GM12873 (cell line): ENCODE measurements around the gene HCST.

ENCODE experiments used
- CTCF ChIP-seq: IDR thresholded peaks from 2 replicates; pipeline ENCODE4 v1.5.1; 2012; ENCODE audit warnings: low read depth, mild to moderate bottlenecking, moderate library complexity, low read length, control low read depth; ENCODE audit not compliant: insufficient read depth; ENCODE audit errors: missing control alignments

HCST gene

GRCh38 chr19:35885225-35885738 is 17.0 kb upstream of the HCST start:
- TF ChIP-seq CTCF, result no peak

DNA sequence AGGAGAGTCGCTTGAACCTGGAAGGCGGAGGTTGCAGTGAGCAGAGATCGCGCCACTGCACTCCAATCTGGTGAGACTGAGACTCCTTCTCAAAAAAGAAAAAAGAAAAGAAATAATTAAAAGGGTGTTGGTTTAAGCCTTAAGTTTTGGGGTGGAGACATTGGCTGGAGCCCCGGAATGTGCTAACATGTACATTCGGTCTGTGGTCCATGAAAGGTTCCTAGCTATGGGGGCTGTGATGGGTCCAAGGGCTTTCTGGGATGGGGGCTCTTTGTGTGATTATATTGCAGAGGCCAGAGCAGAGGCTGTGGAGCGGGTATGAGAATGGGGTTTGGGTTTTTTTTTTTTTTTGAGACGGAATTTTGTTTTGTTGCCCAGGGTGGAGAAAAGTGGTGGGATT is 16.4 kb upstream of the HCST start:
- TF ChIP-seq CTCF, result no peak

DNA sequence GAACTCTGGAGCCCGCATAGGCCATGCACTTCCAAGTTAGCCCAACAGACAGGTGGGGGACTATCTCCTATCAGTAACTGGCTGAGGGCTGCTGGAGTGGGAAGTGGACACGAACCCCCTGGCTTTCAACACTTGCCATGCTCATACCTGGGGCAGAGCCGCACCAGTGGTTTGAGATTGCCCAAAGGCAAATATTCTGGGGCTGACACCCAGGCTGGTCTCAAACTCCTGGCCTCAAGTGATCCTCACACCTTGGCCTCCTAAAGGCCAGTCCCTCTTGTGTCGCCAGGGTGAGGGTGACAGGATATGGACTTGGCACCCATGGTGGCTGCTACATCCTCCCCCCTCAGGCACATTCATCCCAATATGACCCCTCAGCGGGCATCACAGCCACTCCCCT is 15.1 kb upstream of the HCST start:
- no peak for TF ChIP-seq CTCF

DNA sequence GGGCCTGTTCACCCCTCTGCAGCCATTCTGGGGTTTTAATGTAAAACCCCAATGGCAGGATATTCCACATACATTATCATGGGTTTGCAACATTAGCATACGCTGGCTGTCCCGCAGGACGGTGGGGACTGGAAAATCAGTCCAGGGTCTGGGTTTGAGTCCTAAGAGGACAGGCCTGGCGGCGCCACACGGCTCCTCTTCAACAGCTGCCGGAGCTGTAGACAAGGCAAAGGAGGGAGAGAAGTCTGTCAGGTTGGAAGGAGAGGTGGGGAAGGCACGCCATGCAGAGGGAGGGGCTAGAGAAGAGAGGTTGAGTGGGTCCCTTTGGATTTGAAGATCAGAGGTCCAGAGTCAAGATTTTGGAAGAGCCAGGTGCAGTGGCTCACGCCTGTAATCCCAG is 13.9 kb upstream of the HCST start:
- TF ChIP-seq CTCF, result no peak

- no peak for TF ChIP-seq CTCF
Measured at GRCh38 chr19:35889370-35890112, 12.8 kb upstream of the HCST start.

- TF ChIP-seq CTCF, result no peak
Measured at GRCh38 chr19:35890113-35890650, 12.1 kb upstream of the HCST start.

DNA sequence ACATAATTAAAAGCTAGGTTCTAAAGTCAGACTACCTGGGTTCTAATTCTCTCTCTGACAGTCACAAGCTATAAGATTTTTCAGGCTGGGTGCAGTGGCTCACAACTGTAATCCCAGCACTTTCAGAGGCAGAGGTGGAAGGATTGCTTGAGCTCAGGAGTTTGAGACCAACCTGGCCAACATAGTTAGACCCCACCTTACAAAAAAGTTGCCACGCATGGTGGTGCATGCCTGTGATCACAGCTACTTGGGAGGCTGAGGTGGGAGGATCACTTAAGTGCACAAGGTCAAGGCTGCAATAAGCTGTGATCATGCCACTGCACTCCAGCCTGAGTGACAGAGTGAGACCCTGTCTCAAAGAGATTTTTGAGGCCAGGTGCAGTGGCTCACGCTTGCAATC is 8.0 kb upstream of the HCST start:
- TF ChIP-seq CTCF, result no peak
